ENCODE results near the gene TBC1D2B.

Gene TBC1D2B

DNA sequence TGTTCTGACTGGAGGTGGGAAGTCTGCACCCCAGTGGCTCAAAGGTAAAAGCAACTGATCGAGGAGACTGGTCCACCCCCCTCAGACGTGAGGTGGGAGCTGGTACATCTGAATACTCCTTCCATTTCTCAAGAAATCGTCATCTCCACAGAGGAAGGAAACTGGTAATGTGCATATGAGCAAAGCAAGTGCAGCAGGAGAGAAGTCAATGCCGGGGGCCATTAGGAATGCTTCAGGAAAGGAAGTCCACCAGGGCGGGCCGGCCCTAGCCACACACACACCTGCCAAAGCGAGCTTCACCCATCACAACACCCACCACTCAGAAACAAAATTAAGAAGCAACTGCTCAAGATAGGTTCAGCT lies 8.5 kb downstream of the TBC1D2B start:
- Mint-ChIP-seq H3K4me1 (peaks cover 29% of the 10 kb centered on the region), H3K9me3 (no peaks in the 10 kb centered on the region), H3K27ac (peak overlapping the region; percentile 67 to 90), H3K4me3 (peak overlapping the region; percentile 81 to 85), H3K27me3 (no peaks in the 10 kb centered on the region)
- ATAC-seq (peak; percentile 58), DNase-seq (no peak)

DNA sequence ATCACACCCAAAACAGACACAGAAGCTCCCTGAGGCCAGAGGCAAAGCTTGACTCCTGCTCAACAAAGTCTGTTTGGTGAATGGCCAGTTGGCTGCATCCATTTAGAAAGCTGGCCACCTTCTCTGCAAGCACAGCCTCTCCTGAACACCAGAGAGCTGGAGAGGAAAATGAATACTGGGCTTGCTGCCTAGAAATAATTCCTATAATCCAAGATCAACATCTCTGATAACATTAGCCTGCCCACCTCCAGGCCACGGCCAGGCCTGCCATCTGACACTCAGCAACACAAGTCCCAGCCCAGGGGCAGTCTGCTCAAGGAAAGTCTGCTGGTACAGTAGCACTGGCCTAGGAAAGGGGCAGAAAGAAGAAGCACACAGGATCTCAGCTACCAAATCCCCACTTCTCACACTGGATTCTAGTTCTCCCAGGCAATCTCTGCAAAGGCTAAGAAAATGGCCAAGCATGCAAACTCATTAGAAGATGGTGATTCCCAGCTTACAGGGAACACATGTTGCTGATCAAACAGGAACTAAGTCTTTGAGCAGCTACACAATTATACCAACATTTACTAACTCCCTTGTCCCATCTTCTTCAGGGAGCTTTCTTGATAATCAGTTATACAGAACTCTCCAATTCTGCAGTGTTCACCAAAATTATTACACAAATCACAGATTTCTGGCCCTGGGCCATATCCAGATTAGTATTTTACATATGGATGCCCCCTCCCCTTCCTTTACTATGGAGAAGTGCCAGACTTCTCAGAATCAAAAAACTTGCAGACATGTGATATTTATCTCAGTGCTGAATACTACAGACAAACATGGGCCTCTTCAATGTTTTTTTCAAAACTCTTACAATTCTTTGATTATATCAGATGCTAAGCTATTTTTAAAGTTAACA lies 9.9 kb downstream of the TBC1D2B start:
- ATAC-seq (no peak), DNase-seq (no peak)
- peak overlapping the region; percentile 36 to 40 for H3K27ac Mint-ChIP-seq
- no peaks in the 10 kb centered on the region for H3K27me3 Mint-ChIP-seq
- peaks cover 14% of the 10 kb centered on the region for H3K4me1 Mint-ChIP-seq
- peak overlapping the region in 1 of 2 donors; percentile 38 for H3K4me3 Mint-ChIP-seq
- no peaks in the 10 kb centered on the region for H3K9me3 Mint-ChIP-seq

DNA sequence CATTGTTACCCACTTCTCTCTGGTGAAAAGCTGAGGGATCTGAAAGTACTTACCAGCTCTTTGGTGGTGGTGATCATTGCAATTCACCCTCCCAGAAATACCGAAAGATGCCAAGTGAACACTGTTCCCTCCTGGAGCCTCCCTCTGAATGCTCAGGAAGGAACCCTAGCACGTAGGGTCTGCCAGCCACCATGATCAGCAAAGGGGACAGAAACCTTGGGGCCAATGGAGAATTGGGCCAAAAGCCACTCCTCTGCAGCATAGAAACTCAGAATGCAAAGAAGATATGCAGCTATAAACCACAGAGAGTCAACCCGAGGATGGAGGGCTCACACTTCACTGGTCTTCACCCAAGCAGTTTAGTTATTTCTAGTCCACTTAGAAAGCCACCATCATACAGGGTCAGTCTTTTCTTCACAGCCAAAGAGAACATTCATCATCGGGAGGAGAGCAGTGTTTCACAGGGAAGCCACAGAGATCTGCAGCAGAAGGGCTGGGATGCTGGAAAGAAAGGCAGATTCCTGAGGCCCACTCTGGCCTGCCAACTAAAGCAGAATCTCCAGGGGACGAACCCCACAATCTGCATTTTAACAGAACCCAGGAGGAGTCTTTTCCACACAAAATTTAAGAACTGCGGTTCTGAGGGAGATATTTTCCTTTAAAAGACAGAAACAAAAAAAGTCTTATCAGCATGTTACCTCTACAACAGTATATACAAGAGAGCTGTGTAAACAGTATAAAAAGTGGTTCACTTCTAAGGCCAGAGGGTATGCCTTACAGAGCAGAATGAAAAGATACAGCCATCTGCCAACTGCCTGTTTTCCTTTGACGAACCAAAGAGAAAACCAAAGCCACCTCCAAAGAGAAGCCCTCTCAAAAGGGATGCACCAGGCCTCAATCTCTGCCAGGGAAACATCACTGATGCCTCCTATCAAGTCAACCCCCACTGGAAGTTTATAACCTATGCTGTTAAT lies 11.3 kb downstream of the TBC1D2B start:
- DNase-seq (no peak), ATAC-seq (no peak)
- Mint-ChIP-seq H3K4me3 (peak overlapping the region in 1 of 2 donors; percentile 4), H3K27me3 (no peaks in the 10 kb centered on the region), H3K4me1 (peaks cover 1% of the 10 kb centered on the region), H3K9me3 (no peaks in the 10 kb centered on the region), H3K27ac (peak overlapping the region; percentile 23 to 89)

DNA sequence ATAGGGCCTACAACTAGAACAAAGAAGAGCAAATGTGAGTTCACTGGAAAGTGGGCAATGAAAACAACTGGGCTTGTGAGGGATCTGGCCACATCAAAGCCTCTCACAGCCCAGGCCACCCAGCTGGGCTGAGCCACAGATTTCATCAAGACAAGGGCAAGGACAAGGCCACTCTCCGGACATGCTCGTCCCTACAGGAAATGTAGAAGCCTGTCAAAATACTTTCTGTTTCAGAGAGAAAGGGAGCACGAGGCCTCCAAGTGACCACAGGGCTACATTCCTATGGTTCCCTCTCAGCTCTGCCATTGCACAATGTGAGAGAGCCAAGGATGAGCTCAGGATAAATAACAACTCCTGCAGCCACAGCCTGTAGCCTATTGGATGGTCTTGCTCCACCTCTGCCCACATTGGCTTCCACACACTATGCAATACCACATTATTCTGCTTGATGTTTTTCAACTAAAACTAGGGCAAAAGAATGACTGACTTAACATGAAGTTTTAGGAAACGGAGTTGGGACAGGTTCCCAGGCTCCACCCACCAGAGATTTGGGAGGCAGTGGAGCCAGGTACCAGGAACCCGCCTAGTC lies 12.1 kb downstream of the TBC1D2B start:
- peak overlapping the region in 1 of 2 donors; percentile 80 for H3K27ac Mint-ChIP-seq
- no peaks in the 10 kb centered on the region for H3K9me3 Mint-ChIP-seq
- H3K27me3 Mint-ChIP-seq, result no peaks in the 10 kb centered on the region
- H3K4me3 Mint-ChIP-seq, result no peak overlapping the region
- H3K4me1 Mint-ChIP-seq, result peaks cover 3% of the 10 kb centered on the region
- DNase-seq (no peak), ATAC-seq (no peak)

DNA sequence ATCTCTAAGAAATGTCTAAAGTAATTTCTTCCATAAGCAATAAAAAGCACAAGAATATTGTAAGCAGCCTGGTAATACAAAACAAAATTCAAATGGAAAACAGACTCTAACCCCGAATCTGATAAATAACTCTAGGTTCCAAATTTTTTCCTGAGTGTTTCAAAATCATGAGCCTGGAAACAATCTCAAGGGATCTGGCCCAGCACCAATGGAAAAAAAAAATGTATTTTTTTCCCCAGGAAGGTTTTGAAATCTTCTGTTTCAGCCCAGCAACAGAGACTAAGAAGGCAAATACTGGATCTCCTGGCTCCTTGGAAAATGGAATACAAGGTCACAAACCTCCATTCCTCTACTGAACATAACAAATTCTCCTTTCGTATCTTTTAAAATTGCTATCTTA lies 13.0 kb downstream of the TBC1D2B start:
- DNase-seq, result no peak
- ATAC-seq, result no peak
- Mint-ChIP-seq H3K4me3 (no peak overlapping the region), H3K9me3 (no peaks in the 10 kb centered on the region), H3K27ac (no peak overlapping the region), H3K4me1 (peaks cover 12% of the 10 kb centered on the region), H3K27me3 (no peaks in the 10 kb centered on the region)

DNA sequence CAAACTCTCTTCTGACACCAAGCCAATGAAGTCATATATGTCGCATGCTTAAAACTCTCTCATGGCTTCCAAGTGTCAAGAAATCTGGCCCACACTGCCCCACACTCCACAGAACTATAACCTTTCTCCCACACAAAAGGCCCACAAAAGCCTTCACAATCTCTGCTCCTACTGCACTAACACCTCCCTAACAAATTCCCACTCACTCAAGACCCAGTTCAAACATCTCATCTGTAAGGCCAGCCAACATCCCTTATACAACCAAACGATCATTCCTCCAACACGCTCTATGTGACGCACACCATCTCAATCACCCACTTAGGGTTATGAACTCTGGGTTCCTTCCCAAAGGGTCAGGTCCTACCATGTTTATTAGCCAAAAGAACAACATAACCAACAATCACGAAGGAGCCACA lies 13.5 kb downstream of the TBC1D2B start:
- no peak for DNase-seq
- Mint-ChIP-seq H3K4me1 (peaks cover 17% of the 10 kb centered on the region), H3K9me3 (no peaks in the 10 kb centered on the region), H3K27me3 (no peaks in the 10 kb centered on the region), H3K4me3 (no peak overlapping the region), H3K27ac (no peak overlapping the region)
- ATAC-seq, result no peak

DNA sequence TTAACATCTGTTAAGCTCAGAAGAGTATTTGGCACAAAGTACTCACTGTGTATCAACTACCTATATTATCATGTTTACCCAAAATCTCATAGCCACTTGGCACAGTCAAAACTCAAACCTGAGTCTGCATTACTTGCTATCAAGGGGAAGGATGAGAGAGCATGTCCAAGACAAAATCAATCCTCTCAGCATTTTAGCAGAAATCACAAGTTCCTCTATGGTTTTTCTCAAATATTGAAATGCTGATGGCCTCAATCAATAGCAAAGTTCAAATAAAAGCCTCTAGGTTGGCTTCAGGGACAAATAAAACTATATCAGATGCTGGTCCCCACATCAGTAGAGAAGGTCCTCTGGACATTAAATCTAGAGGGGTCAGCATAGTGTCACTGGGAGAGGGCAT lies 14.3 kb downstream of the TBC1D2B start:
- Mint-ChIP-seq H3K27ac (no peak overlapping the region), H3K4me3 (no peak overlapping the region), H3K4me1 (peaks cover 25% of the 10 kb centered on the region), H3K27me3 (no peaks in the 10 kb centered on the region), H3K9me3 (no peaks in the 10 kb centered on the region)
- ATAC-seq (no peak), DNase-seq (no peak)

DNA sequence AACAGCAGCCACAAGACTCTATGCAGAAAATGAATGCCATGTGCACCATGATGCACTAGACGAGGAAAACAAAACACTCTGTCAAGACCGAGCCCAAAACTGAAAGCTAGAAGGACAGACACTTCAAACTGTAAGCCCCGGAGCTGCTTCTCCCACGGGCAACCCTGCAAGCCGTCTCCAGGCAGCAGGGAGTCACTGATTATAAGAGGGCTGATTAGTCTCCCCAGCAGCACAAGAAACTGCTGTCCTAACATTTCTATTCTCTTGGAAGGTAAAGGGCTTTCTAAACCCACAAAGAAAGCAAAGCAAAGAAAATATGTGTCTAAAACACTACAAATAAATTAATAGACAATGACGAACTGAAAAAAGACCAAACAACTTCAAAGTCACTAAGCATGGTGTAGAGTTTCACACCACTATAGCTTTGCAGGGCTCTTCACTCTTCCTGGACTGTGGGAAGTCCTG lies 15.5 kb downstream of the TBC1D2B start:
- H3K27ac Mint-ChIP-seq, result peak overlapping the region in 1 of 2 donors; percentile 22
- H3K4me3 Mint-ChIP-seq, result peak overlapping the region; percentile 75 to 76
- DNase-seq (no peak), ATAC-seq (peak; percentile 77)
- peaks cover 37% of the 10 kb centered on the region for H3K4me1 Mint-ChIP-seq
- H3K9me3 Mint-ChIP-seq, result no peaks in the 10 kb centered on the region
- H3K27me3 Mint-ChIP-seq, result no peaks in the 10 kb centered on the region

DNA sequence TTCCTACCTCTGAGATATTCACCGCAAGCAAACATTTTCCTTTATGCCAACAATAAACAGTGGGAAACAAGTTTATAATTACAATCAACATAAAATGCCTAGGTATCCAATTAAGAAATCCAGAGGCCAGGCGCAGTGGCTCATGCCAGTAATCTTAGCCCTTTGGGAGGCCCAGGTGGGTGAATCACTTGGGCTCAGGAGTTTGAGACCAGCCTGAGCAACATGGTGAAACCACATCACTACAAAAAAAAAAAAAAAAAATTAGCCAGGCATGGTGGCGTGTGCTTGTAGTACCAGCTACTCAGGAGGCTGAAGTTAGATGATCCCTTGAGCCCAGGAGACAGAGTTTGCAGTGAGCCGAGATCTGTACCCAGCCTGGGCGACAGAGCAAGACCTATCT lies 17.3 kb downstream of the TBC1D2B start:
- Mint-ChIP-seq H3K9me3 (no peaks in the 10 kb centered on the region), H3K27me3 (no peaks in the 10 kb centered on the region), H3K4me3 (no peak overlapping the region), H3K27ac (no peak overlapping the region), H3K4me1 (peaks cover 55% of the 10 kb centered on the region)
- no peak for DNase-seq
- no peak for ATAC-seq

DNA sequence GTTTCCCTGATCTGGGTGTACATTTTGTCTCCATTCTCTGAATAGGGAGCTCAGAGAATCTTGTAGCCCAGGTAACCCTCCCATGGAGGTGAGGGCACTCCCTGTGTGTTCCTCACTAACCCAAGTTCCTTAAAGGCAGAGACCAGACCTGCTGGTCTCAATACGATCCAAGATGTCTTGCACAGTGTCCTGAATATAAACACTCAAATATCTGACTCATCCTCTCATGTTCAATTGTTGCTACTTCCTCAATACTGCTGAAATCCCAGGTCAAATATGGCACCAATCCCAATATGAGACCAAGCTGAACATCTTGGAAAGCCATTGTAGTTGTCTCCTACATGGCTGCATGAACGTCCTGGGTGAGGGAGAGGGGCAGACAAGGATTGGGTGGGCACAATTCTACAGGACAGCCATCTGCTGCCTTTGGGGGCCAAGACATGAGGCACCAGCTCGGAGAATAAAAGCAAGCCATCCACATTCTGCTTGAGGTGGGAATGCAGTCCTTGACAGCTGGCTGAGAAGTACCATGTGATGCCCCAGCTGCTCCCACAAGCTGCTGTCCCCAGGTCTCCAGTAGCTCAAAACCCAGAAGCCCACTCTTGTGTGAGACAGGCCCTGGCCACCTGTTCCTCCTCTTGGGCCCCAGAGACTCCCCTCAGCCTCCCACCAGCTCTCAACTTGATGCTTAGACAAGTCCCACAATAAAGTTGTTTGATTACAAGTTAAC lies 18.2 kb downstream of the TBC1D2B start:
- H3K27me3 Mint-ChIP-seq, result no peaks in the 10 kb centered on the region
- ATAC-seq (no peak), DNase-seq (no peak)
- H3K4me3 Mint-ChIP-seq, result no peak overlapping the region
- H3K9me3 Mint-ChIP-seq, result no peaks in the 10 kb centered on the region
- H3K4me1 Mint-ChIP-seq, result peaks cover 61% of the 10 kb centered on the region
- H3K27ac Mint-ChIP-seq, result peak overlapping the region; percentile 55 to 71

DNA sequence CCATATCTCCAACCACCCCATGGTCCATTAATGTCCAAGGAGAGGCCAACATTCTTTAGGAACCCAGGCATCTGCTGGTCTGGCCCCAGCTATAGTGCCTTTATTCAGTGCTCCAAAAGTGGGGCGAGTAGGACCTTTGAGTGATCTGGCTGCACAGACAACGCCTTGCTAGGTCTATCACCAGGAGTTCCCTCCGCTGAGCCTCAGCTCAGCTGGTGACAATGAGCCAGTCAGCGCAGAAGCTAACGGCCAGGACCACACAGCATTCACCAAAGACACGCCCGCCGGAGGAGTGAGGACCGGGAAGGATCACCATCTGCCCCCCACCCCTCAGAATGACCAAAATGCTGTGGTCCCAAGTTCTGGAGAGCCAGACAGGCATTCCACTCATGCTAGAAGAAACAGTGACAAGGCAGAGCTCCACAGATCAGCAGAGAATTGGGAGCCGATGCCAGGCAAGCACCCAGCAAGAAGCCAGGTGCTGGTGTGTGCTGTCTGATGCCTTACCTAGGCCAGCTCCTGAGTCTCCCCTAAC lies 19.0 kb downstream of the TBC1D2B start:
- ATAC-seq, result no peak
- no peaks in the 10 kb centered on the region for H3K9me3 Mint-ChIP-seq
- peak overlapping the region in 1 of 2 donors; percentile 71 for H3K27ac Mint-ChIP-seq
- H3K4me1 Mint-ChIP-seq, result peaks cover 67% of the 10 kb centered on the region
- DNase-seq, result no peak
- no peaks in the 10 kb centered on the region for H3K27me3 Mint-ChIP-seq
- no peak overlapping the region for H3K4me3 Mint-ChIP-seq

DNA sequence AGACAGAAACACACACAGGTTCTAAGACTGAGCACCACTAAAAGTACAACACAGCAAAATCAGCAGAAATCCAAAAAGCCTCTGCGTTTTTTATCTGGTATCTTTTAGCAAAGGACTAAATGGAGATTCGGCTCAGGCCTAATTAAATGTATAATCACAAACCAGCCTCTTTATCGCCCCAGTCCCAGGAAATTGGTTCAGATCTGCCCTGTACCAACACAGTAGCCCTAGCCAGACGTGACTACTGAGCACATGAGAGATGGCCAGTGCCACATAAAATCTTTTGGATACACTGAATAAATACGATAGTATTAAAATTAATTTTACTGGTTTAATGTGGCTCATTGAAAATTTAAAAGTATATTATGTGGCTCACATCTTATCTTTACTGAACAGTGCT lies 19.7 kb downstream of the TBC1D2B start:
- no peak for DNase-seq
- Mint-ChIP-seq H3K4me3 (no peak overlapping the region), H3K27ac (peak overlapping the region in 1 of 2 donors; percentile 74), H3K9me3 (no peaks in the 10 kb centered on the region), H3K27me3 (no peaks in the 10 kb centered on the region), H3K4me1 (peaks cover 73% of the 10 kb centered on the region)
- ATAC-seq, result no peak

DNA sequence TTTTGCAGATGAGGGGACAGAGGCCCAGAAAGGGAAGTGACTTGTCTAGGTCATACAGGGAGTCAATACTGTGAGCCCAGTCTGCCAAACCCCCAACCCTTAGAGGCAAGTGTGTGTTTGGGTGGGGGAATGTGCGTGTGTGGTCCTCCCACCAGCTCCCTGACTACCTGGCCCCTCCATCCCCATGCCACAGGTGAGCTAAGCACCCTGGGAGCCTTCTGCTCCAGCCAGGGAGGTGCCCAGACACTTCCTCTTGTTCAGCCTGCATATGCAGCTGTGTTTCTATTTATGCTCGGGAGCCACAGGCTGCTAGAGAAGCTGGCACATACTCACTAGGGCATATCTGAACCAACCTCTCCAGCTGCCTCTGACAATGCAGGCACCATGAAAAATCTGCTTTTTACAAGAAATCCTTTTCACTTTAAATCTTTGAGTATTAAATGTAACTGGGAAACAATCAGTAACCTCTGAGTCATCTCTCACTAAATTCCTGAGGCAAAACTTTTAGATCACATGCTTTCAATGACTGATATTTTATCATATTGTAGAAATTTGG lies 20.7 kb downstream of the TBC1D2B start:
- H3K4me3 Mint-ChIP-seq, result peak overlapping the region in 1 of 2 donors; percentile 67
- H3K4me1 Mint-ChIP-seq, result peaks cover 83% of the 10 kb centered on the region
- ATAC-seq, result peak; percentile 55
- H3K9me3 Mint-ChIP-seq, result no peaks in the 10 kb centered on the region
- no peak for DNase-seq
- H3K27me3 Mint-ChIP-seq, result no peaks in the 10 kb centered on the region
- H3K27ac Mint-ChIP-seq, result peak overlapping the region in 1 of 2 donors; percentile 77

DNA sequence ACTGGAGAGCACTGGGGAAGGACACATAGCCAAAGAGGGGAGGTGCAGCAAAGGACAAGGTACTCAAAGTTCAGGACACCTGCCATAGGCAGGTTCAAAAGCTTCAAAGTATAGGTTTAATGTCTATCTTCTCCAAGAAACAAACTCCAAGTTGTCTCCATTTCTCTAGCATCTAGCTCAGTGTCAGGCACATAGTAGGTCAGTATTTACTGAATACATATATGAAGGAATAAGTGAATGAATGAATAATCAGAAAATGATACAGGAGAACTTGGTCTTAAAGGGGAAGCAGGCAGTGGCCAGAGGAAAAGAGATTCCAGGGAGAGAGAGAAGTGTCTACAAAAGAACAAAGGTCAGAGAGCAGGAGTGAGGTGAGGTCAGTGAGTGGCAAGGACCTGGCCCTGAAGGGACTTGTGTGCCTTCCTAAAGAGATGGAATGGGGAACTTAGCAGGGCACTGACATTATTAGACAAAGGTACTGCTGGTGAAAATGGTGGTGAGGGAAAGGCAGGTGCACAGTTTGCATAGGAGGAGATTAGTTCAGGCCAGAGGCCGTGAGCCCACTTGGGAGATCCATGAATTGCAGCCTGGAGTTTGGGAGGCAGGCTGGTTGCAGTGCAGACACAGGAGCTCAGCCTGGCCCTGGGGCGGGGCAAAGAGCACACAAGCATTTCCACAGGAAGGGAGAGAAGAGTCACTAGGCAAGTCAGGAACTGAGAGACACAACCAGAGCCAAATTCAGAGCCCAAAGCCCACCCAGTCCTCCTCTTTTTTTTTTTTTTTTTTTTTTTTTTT lies 21.4 kb downstream of the TBC1D2B start:
- Mint-ChIP-seq H3K9me3 (no peaks in the 10 kb centered on the region), H3K27ac (peak overlapping the region; percentile 2 to 34), H3K4me3 (peak overlapping the region; percentile 24 to 46), H3K27me3 (no peaks in the 10 kb centered on the region), H3K4me1 (peaks cover 90% of the 10 kb centered on the region)
- ATAC-seq (peak; percentile 52), DNase-seq (no peak)

All from stimulated activated naive CD8-positive, alpha-beta T cell treated with anti-CD3 and anti-CD28 coated beads, Interleukin-15, amount 100 ng/mL, for 72 hours (primary cell).